ENCODE results near the gene SPDEF.

DNA sequence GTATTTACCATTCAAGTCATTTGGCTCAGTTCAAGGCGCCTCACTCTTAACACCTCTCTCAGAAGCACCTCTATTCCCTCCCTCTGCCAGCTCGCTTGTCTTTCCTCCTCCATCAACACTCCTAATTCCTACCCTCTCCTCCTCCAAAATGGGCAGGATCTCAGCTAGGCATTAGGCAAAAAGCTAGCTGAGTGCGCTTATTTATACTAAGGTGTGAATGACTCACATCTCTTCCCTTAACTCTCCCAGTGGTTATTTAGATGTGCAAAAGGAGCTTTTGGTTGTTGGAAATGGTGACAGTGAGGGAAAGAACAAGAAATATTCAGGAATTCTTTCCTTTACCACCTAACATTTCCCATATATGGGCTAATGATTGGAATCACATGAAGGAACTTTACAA, 61.2 kb downstream of the SPDEF start:
- no peak for TF ChIP-seq KLF1 (tag by site-specific recombination; IDR thresholded peaks at IDR 0.05)
- TF ChIP-seq, protein P1, sequence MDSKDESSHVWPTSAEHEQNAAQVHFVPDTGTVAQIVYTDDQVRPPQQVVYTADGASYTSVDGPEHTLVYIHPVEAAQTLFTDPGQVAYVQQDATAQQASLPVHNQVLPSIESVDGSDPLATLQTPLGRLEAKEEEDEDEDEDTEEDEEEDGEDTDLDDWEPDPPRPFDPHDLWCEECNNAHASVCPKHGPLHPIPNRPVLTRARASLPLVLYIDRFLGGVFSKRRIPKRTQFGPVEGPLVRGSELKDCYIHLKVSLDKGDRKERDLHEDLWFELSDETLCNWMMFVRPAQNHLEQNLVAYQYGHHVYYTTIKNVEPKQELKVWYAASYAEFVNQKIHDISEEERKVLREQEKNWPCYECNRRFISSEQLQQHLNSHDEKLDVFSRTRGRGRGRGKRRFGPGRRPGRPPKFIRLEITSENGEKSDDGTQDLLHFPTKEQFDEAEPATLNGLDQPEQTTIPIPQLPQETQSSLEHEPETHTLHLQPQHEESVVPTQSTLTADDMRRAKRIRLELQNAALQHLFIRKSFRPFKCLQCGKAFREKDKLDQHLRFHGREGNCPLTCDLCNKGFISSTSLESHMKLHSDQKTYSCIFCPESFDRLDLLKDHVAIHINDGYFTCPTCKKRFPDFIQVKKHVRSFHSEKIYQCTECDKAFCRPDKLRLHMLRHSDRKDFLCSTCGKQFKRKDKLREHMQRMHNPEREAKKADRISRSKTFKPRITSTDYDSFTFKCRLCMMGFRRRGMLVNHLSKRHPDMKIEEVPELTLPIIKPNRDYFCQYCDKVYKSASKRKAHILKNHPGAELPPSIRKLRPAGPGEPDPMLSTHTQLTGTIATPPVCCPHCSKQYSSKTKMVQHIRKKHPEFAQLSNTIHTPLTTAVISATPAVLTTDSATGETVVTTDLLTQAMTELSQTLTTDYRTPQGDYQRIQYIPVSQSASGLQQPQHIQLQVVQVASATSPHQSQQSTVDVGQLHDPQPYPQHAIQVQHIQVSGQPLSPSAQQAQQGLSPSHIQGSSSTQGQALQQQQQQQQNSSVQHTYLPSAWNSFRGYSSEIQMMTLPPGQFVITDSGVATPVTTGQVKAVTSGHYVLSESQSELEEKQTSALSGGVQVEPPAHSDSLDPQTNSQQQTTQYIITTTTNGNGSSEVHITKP (tag by site-specific recombination; IDR thresholded peaks at IDR 0.05): no peak
- TF ChIP-seq, protein P2, sequence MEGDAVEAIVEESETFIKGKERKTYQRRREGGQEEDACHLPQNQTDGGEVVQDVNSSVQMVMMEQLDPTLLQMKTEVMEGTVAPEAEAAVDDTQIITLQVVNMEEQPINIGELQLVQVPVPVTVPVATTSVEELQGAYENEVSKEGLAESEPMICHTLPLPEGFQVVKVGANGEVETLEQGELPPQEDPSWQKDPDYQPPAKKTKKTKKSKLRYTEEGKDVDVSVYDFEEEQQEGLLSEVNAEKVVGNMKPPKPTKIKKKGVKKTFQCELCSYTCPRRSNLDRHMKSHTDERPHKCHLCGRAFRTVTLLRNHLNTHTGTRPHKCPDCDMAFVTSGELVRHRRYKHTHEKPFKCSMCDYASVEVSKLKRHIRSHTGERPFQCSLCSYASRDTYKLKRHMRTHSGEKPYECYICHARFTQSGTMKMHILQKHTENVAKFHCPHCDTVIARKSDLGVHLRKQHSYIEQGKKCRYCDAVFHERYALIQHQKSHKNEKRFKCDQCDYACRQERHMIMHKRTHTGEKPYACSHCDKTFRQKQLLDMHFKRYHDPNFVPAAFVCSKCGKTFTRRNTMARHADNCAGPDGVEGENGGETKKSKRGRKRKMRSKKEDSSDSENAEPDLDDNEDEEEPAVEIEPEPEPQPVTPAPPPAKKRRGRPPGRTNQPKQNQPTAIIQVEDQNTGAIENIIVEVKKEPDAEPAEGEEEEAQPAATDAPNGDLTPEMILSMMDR (tag by site-specific recombination; IDR thresholded peaks at IDR 0.05): no peak
- TF ChIP-seq, protein P3, sequence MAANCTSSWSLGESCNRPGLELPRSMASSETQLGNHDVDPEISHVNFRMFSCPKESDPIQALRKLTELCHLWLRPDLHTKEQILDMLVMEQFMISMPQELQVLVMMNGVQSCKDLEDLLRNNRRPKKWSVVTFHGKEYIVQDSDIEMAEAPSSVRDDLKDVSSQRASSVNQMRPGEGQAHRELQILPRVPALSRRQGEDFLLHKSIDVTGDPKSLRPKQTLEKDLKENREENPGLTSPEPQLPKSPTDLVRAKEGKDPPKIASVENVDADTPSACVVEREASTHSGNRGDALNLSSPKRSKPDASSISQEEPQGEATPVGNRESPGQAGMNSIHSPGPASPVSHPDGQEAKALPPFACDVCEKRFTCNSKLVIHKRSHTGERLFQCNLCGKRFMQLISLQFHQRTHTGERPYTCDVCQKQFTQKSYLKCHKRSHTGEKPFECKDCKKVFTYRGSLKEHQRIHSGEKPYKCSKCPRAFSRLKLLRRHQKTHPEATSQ (tag by site-specific recombination; IDR thresholded peaks at IDR 0.05): no peak

Data from HEK293 (cell line).